Measurements from ENCODE around the gene GABBR2. TPM values are rescaled to one million over a fixed set of nuclear protein-coding genes. Genes with fewer than 3 reads are reported as not detected.

Gene GABBR2
- total RNA-seq, 1 experiment from 2014 or later = not detected

GRCh38 chr9:98248737-98249474 lies 459.8 kb downstream of the GABBR2 start:
- ChIA-PET CTCF (interaction anchor here (0.6 kb wide), 1 partner anchor 1842 kb away, joined by 4 read pairs; no protein-coding TSS in a partner anchor), POLR2A (ENCODE audit: low non-redundant PET) (no interaction called here)
- BruUV-seq (replicated peaks) = no TSS peak
- Histone ChIP-seq H3K4me3 (ENCODE audit: low read depth, low read length, poor library complexity, severe bottlenecking) (no peak overlapping the region), H3K4me1 (ENCODE audit: insufficient read depth, low read length, poor library complexity, severe bottlenecking) (peaks cover 5% of the 10 kb centered on the region), H3K36me3 (ENCODE audit: insufficient read depth, low read length, poor library complexity, severe bottlenecking) (no peaks in the 10 kb centered on the region), H3K9me3 (ENCODE audit: low read depth, low read length, poor library complexity, severe bottlenecking) (no peaks in the 10 kb centered on the region), H3K27me3 (replicated peaks; ENCODE audit: insufficient read depth, low read depth, low read length, poor library complexity) (no peaks in the 10 kb centered on the region), H3K27ac (ENCODE audit: low read depth, low read length, poor library complexity, severe bottlenecking) (no peak overlapping the region)
- TF ChIP-seq CTCF (conservative IDR thresholded peaks at IDR 0.05; ENCODE audit: low read depth, low read length) = no peak
- TF ChIP-seq EZH2 (IDR thresholded peaks at IDR 0.05; ENCODE audit: borderline replicate concordance, low read depth, low read length, poor library complexity, severe bottlenecking) = no peak
- intact Hi-C loops (cut with micrococcal nuclease; ENCODE audit: unreplicated experiment) = no loop called here
- no peak for DNase-seq (ENCODE audit: low spot score)

DNA sequence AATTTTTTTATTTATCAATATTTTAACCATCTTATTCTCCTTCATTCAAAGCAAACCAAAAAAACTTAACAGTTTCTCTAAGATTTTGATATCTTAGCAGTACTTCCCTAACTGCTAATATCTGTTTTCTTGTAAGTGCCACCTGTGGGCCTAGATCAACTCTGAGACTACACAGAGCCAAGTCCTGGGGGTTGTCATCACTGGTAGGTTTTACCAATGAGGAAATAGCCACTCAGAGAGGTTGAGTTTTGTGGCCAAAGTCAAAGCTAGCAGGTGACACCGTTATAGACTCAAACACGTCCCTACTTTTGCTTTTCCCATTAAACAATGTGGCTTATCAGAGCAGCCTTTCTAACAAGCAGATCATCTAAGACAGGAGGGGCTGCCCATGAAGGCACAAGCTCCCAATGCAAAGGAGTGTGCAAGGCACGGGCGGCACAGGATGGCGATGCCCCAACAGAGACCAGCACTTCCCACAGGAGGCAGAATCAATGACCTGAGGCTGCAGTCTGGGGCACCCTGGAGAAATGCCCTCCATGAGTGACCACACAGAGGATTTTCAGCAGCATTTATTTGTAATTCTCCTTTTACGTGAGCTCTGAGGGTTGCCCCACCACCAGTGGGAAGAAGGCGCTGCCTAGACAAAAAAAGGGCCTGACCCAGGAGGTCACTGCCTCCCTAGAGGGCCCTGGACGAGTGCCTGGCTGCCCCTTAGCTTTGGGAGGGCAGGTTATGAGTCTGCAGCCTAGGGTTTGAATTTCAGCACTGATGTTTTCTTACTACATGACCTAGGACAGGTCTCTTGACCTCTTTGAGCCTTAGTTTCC lies 460.7 kb downstream of the GABBR2 start:
- CTCF ChIA-PET = interaction anchor here (0.6 kb wide), 1 partner anchor 1841 kb away, joined by 4 read pairs; no protein-coding TSS in a partner anchor
- Histone ChIP-seq H3K27ac (ENCODE audit: low read depth, low read length, poor library complexity, severe bottlenecking) (no peak overlapping the region), H3K27me3 (replicated peaks; ENCODE audit: insufficient read depth, low read depth, low read length, poor library complexity) (no peaks in the 10 kb centered on the region), H3K4me3 (ENCODE audit: low read depth, low read length, poor library complexity, severe bottlenecking) (no peak overlapping the region), H3K36me3 (ENCODE audit: insufficient read depth, low read length, poor library complexity, severe bottlenecking) (no peaks in the 10 kb centered on the region), H3K9me3 (ENCODE audit: low read depth, low read length, poor library complexity, severe bottlenecking) (no peaks in the 10 kb centered on the region), H3K4me1 (ENCODE audit: insufficient read depth, low read length, poor library complexity, severe bottlenecking) (peaks cover 5% of the 10 kb centered on the region)
- POLR2A ChIA-PET (ENCODE audit: low non-redundant PET) = no interaction called here
- intact Hi-C loops (cut with micrococcal nuclease; ENCODE audit: unreplicated experiment) = no loop called here
- BruUV-seq (replicated peaks) = no TSS peak
- no peak for TF ChIP-seq CTCF (conservative IDR thresholded peaks at IDR 0.05; ENCODE audit: low read depth, low read length)
- TF ChIP-seq EZH2 (IDR thresholded peaks at IDR 0.05; ENCODE audit: borderline replicate concordance, low read depth, low read length, poor library complexity, severe bottlenecking) = no peak
- no peak for DNase-seq (ENCODE audit: low spot score)

DNA sequence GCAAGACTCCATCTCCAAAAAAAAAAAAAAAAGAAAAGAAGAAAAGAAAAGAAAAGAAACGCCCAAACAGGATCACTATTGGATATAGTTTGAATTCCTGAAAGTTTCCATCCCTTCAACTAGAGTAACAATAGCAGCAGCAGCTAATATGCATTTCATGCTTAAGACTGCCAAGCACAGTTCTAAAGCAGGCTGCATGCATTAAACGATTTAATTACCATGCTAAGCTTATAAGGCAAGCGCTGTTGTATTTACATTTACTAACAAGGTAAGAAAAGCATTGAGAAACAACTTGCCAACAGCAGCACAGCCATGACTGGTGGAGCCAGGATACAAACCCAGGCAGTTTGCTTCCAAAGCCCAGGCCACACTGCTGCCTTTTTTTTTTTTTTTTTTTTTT lies 466.3 kb downstream of the GABBR2 start:
- Histone ChIP-seq H3K4me1 (ENCODE audit: insufficient read depth, low read length, poor library complexity, severe bottlenecking) (no peaks in the 10 kb centered on the region), H3K36me3 (ENCODE audit: insufficient read depth, low read length, poor library complexity, severe bottlenecking) (no peaks in the 10 kb centered on the region), H3K27ac (ENCODE audit: low read depth, low read length, poor library complexity, severe bottlenecking) (no peak overlapping the region), H3K27me3 (replicated peaks; ENCODE audit: insufficient read depth, low read depth, low read length, poor library complexity) (no peaks in the 10 kb centered on the region), H3K4me3 (ENCODE audit: low read depth, low read length, poor library complexity, severe bottlenecking) (no peak overlapping the region), H3K9me3 (ENCODE audit: low read depth, low read length, poor library complexity, severe bottlenecking) (no peaks in the 10 kb centered on the region)
- intact Hi-C loops (cut with micrococcal nuclease; ENCODE audit: unreplicated experiment) = no loop called here
- ChIA-PET CTCF (interaction anchor here (0.6 kb wide), 1 partner anchor 219 kb away, joined by 7 read pairs; no protein-coding TSS in a partner anchor), POLR2A (ENCODE audit: low non-redundant PET) (no interaction called here)
- DNase-seq (ENCODE audit: low spot score) = no peak
- no TSS peak for BruUV-seq (replicated peaks)
- TF ChIP-seq CTCF (conservative IDR thresholded peaks at IDR 0.05; ENCODE audit: low read depth, low read length) = no peak
- no peak for TF ChIP-seq EZH2 (IDR thresholded peaks at IDR 0.05; ENCODE audit: borderline replicate concordance, low read depth, low read length, poor library complexity, severe bottlenecking)

All from A673 (cell line).